HepG2 (cell line): ENCODE measurements around the gene DND1. TPM values are rescaled to one million over a fixed set of nuclear protein-coding genes. Genes with fewer than 3 reads are reported as not detected.
A peak's percentile ranks its signal among the peaks of the same experiment; 100 is the strongest.

ENCODE experiments used
- BCL6 ChIP-seq: IDR thresholded peaks from 2 replicates; pipeline ENCODE4 v1.6.1; 2016; ENCODE audit warnings: missing genetic modification reagents, missing compliant biosample characterization
- BHLHE40 ChIP-seq: IDR thresholded peaks from 2 replicates; pipeline ENCODE4 v1.6.1; 2011; ENCODE audit warnings: low read length, improper control_type of control experiment
- CEBPB ChIP-seq: IDR thresholded peaks from 2 replicates; pipeline ENCODE4 v1.6.1; 2011; ENCODE audit warnings: low read depth, low read length, improper control_type of control experiment, borderline replicate concordance
- DDIT3 ChIP-seq: sonication (generic); formaldehyde crosslinking; IDR thresholded peaks from 2 replicates; pipeline ENCODE4 v1.4.0; 2020; ENCODE audit warnings: mild to moderate bottlenecking, missing genetic modification reagents
- ESRRA ChIP-seq: sonication (generic); formaldehyde crosslinking; IDR thresholded peaks from 2 replicates; pipeline ENCODE4 v1.5.1; 2020; ENCODE audit warnings: mild to moderate bottlenecking, low read depth, missing genetic modification reagents
- FLYWCH1 ChIP-seq: sonication (generic); formaldehyde crosslinking; IDR thresholded peaks from 2 replicates; pipeline ENCODE4 v1.8.1; 2023; ENCODE audit warnings: mild to moderate bottlenecking, missing genetic modification reagents
- ONECUT2 ChIP-seq: sonication (generic); formaldehyde crosslinking; IDR thresholded peaks from 2 replicates; pipeline ENCODE4 v1.4.0; 2020; ENCODE audit warnings: missing genetic modification reagents
- PCBP1 ChIP-seq: fragments of 200-400 bp; formaldehyde crosslinking; IDR thresholded peaks from 2 replicates; pipeline ENCODE4 v1.6.1; 2017; ENCODE audit warnings: mild to moderate bottlenecking, low read depth, low read length, borderline replicate concordance
- PPARG ChIP-seq: conservative IDR thresholded peaks from 2 replicates; pipeline ENCODE4 v1.6.1; 2016; ENCODE audit warnings: missing biosample characterization, missing genetic modification reagents
- RAD51 ChIP-seq: fragments of 450-650 bp; IDR thresholded peaks from 2 replicates; pipeline ENCODE4 v1.6.1; 2016; ENCODE audit warnings: borderline replicate concordance
- RXRB ChIP-seq: IDR thresholded peaks from 2 replicates; pipeline ENCODE4 v1.6.1; 2016; ENCODE audit warnings: borderline replicate concordance, missing genetic modification reagents, missing compliant biosample characterization
- SAFB2 ChIP-seq: sonication (generic); formaldehyde crosslinking; IDR thresholded peaks from 2 replicates; pipeline ENCODE4 v1.5.1; 2020; ENCODE audit warnings: missing genetic modification reagents, low read depth, mild to moderate bottlenecking, borderline replicate concordance
- SMARCC2 ChIP-seq: fragments of 450-650 bp; IDR thresholded peaks from 2 replicates; pipeline ENCODE4 v1.6.1; 2017; ENCODE audit warnings: antibody characterized with exemption, mild to moderate bottlenecking
- SP5 ChIP-seq: IDR thresholded peaks from 2 replicates; pipeline ENCODE4 v1.6.1; 2016; ENCODE audit warnings: low read depth, borderline replicate concordance
- ZBTB7B ChIP-seq: sonication (generic); formaldehyde crosslinking; IDR thresholded peaks from 2 replicates; pipeline ENCODE4 v1.4.0; 2020; ENCODE audit warnings: missing genetic modification reagents
- ZNF318 ChIP-seq: sonication (generic); formaldehyde crosslinking; IDR thresholded peaks from 2 replicates; pipeline ENCODE4 v1.4.0; 2020; ENCODE audit warnings: mild to moderate bottlenecking, missing genetic modification reagents
- ZNF33A ChIP-seq: sonication (generic); formaldehyde crosslinking; IDR thresholded peaks from 2 replicates; pipeline ENCODE4 v1.5.1; 2020; ENCODE audit warnings: missing genetic modification reagents, mild to moderate bottlenecking, moderate library complexity, borderline replicate concordance
- ZNF383 ChIP-seq: sonication (generic); formaldehyde crosslinking; IDR thresholded peaks from 2 replicates; pipeline ENCODE4 v1.4.0; 2020; ENCODE audit warnings: missing genetic modification reagents, mild to moderate bottlenecking, borderline replicate concordance
- ZNF468 ChIP-seq: sonication (generic); formaldehyde crosslinking; IDR thresholded peaks from 2 replicates; pipeline ENCODE4 v1.8.0; 2022; ENCODE audit warnings: mild to moderate bottlenecking, moderate library complexity, missing genetic modification reagents
- polyA plus RNA-seq, 8 experiments: library from polyadenylated mRNA; depleted of rRNA in 3 of 8; stranded (reverse) in 7 of 8; unstranded in 1 of 8; fragments of >200 nt; fragmentation: Illumina TruSeq in 4 of 8; extraction: Trizol in 4 of 8; gene quantifications; 2 replicates each; pipeline versions ENCODE4 v1.2.1 to v1.2.3, GENCODE V29; 2011 to 2016; ENCODE audit warnings: low read depth in 4 of 8, missing spikeins in 1 of 8, mixed read lengths in 1 of 8; ENCODE audit not compliant: insufficient read depth in 1 of 8
- total RNA-seq, 5 experiments: library from RNA; depleted of rRNA; stranded (reverse); fragments of >200 nt; fragmentation: Illumina TruSeq; extraction: Trizol; gene quantifications; 2 replicates each; pipeline ENCODE4 v1.2.3, GENCODE V29; 2016; ENCODE audit warnings: low read depth in 1 of 5
- TF ChIP-seq, protein P1 (sequence below): sonication (generic); formaldehyde crosslinking; IDR thresholded peaks from 2 replicates; pipeline ENCODE4 v1.8.1; 2023; ENCODE audit warnings: mild to moderate bottlenecking, missing genetic modification reagents
- TF ChIP-seq, protein P2 (sequence below): sonication (generic); formaldehyde crosslinking; IDR thresholded peaks from 2 replicates; pipeline ENCODE4 v1.4.0; 2020; ENCODE audit warnings: missing genetic modification reagents

DND1 gene
- total and polyA plus RNA-seq, 2 of the 13 experiments (the other 11 are each of a cell fraction or from before 2014, with no cell fraction given): 0.48 to 0.55 TPM

- no peak for TF ChIP-seq ZNF468 (CRISPR knock-in tag)
- TF ChIP-seq ZBTB7B: no peak
- TF ChIP-seq ZNF383 (CRISPR knock-in tag): no peak
- TF ChIP-seq, protein P1, sequence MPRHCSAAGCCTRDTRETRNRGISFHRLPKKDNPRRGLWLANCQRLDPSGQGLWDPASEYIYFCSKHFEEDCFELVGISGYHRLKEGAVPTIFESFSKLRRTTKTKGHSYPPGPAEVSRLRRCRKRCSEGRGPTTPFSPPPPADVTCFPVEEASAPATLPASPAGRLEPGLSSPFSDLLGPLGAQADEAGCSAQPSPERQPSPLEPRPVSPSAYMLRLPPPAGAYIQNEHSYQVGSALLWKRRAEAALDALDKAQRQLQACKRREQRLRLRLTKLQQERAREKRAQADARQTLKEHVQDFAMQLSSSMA (CRISPR knock-in tag): no peak
- 0 out of 2 replicates have a peak, but pooled peaks have one; percentile 27 for TF ChIP-seq ZNF318
- TF ChIP-seq DDIT3: no peak
- peak; percentile 50; the same call in 1 of the 2 replicates for TF ChIP-seq SP5 (CRISPR knock-in tag)
- TF ChIP-seq, protein P2, sequence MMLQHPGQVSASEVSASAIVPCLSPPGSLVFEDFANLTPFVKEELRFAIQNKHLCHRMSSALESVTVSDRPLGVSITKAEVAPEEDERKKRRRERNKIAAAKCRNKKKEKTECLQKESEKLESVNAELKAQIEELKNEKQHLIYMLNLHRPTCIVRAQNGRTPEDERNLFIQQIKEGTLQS (CRISPR knock-in tag): no peak
- no peak for TF ChIP-seq PCBP1
- TF ChIP-seq ZNF33A (CRISPR knock-in tag): no peak
- TF ChIP-seq BCL6 (CRISPR knock-in tag): peak; percentile 82; the same call in 1 of the 2 replicates
- no peak for TF ChIP-seq CEBPB
- TF ChIP-seq FLYWCH1: no peak
- no peak for TF ChIP-seq RAD51
- no peak for TF ChIP-seq ESRRA (CRISPR knock-in tag)
- no peak for TF ChIP-seq ONECUT2 (CRISPR knock-in tag)
- no peak for TF ChIP-seq BHLHE40
- no peak for TF ChIP-seq PPARG (CRISPR knock-in tag)
- peak; percentile 86 for TF ChIP-seq RXRB (CRISPR knock-in tag)
- no peak for TF ChIP-seq SMARCC2
- no peak for TF ChIP-seq SAFB2 (CRISPR knock-in tag)
Observed at GRCh38 chr5:140633021-140633471, 40.3 kb downstream of the DND1 start, which contains the start of gene CD14 (continued).
